ENCODE measurements around the gene NEGR1.
A peak's percentile ranks its signal among the peaks of the same experiment; 100 is the strongest.

The NEGR1 gene

DNA sequence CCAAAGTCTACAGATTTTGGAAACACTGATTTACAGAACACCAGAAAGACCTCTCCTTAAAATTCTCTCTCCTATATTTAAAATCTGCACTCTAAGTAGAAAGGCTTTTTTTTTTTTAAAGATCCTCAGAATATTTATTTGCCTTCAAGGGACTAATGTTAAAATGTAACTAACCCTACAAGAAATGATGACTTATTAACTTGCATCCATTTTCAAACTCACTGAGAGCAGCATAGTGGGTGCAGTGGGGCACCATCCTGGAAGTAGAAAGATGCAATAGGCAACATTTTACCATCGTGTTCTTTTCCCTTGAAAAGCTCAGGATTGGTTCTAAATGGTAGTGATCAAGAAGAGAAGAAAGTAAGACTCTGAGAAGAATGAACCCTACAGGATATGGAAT lies 498.1 kb downstream of the NEGR1 start:
- DNase-seq (ENCODE audit: low read depth, low spot score), result no peak

GRCh38 chr1:71783071-71783470 lies 499.3 kb downstream of the NEGR1 start:
- no peak for DNase-seq (ENCODE audit: low read depth, low spot score)

DNA sequence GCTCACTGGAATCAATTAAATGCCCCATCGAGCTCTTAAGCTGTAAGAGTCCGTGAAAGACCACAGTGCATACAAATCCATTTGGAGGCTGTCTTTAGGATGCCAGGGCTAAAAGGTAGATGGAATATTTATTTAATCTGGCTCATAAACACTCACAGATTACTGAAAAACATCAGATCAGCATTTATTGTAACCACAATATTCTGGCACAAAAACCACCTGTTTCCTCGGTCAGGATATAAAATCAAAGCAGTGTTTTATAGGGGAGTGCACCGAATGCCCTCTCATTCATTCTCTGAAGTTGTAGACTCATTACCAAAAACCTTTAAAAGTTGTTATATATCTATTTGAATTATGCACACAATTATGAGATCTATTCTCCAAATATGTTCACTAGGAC lies 500.9 kb downstream of the NEGR1 start:
- DNase-seq (ENCODE audit: low read depth, low spot score), result no peak

GRCh38 chr1:71780681-71781080 lies 501.7 kb downstream of the NEGR1 start:
- DNase-seq (ENCODE audit: low read depth, low spot score), result no peak

- DNase-seq (ENCODE audit: low read depth, low spot score), result no peak
These were observed 503.4 kb downstream of the NEGR1 start for GRCh38 chr1:71778940-71779339.

DNA sequence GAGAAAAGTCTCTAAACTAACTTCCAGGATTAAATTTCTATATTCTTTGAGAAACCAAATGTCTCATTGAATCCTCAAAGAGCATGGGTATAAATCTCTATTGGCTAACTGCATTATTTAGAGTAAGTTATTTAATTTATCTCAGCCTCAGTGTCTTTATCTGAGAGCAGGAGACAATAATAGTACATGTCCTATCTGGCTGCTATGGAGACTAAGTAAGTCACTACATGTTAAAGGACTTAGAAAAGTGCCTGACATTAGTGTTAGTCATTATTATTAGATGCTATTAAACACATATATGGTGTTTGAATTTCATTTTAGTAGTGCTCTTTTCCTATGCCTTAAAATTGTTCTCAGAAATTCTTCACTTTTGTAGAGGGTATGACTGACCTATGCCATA lies 505.2 kb downstream of the NEGR1 start:
- DNase-seq (ENCODE audit: low read depth, low spot score), result no peak

DNA sequence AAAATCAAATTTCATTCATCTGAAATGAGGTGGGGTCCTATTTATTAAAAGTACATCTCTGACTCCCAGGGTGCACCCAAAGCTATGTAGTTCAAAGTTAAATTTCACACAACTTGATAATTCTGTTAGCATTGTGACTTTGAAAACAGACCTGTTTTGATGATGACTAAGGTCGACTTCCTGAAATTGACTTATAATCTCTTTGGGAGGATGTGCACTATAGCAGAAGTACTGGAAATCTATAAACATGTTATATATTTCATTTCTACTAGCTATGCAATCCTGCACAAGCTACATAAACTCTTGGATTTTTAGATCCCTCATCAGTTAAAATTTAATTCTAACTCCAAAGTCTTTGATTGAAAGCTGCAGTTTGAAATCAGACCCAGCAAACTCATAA lies 507.6 kb downstream of the NEGR1 start:
- no peak for DNase-seq (ENCODE audit: low read depth, low spot score)

DNA sequence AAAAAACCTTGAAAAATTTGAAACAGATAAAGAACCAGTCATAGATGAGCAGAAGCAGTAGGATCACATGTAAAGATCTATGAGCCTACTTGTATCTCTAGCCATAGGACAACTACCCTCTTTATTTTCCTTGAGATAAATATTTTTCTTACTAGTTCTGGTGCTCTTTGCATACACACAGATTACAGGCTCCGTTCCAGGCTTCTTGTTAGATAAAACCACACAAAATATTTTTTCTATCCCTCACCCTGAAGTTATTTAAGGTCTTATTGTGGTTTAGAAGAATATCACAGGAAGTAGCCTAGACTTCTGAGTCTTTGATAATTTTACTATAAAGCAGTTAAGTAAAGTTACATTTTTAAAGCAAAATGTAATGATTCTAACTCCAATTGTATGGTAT lies 512.2 kb downstream of the NEGR1 start:
- DNase-seq (ENCODE audit: low read depth, low spot score), result no peak

DNA sequence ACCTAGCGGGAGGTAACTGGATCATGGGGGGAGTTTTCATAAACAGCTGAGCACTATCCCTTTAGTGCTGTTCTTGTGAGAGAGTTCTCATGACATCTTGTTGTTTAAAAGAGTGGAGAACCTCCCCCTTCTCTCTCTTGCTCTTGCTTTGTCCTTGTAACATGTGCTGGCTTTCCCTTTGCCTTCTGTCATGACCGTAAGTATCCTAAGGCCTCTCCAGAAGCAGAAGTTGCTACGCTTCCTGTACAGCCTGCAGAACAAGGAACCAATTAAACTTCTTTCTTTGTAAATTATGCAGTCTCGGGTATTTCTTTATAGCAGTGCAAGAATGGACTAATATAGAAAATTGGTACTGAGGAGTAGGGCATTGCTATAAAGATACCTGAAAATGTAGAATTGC lies 515.6 kb downstream of the NEGR1 start:
- DNase-seq (ENCODE audit: low read depth, low spot score), result no peak

- no peak for DNase-seq (ENCODE audit: low read depth, low spot score)
These were observed 519.7 kb downstream of the NEGR1 start for GRCh38 chr1:71762514-71763255.

- no peak for DNase-seq (ENCODE audit: low read depth, low spot score)
These were observed 526.9 kb downstream of the NEGR1 start for GRCh38 chr1:71755441-71755840.

DNA sequence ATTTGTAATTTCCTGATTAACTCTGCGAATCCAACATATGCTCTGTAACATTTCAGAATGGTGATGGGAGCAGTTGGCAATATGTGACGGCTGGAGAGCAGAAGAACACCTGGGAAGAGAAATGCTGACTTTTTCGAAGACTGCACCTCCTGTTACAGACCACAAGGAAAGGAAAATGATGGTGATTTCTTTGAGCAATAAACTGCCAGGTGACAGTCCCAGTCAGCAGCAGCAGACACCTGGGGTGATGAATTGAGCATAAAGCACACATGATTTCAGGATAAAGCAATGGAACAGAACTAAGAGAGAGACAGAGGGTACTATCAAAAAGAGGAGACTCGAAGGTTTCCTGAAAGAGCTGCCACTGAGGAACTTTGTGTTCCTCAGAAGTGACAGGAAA lies 528.6 kb downstream of the NEGR1 start:
- DNase-seq (ENCODE audit: low read depth, low spot score), result no peak

- DNase-seq (ENCODE audit: low read depth, low spot score), result no peak
These were observed 537.0 kb downstream of the NEGR1 start for GRCh38 chr1:71745326-71745725.

GRCh38 chr1:71743862-71744261 lies 538.5 kb downstream of the NEGR1 start:
- DNase-seq (ENCODE audit: low read depth, low spot score), result no peak

DNA sequence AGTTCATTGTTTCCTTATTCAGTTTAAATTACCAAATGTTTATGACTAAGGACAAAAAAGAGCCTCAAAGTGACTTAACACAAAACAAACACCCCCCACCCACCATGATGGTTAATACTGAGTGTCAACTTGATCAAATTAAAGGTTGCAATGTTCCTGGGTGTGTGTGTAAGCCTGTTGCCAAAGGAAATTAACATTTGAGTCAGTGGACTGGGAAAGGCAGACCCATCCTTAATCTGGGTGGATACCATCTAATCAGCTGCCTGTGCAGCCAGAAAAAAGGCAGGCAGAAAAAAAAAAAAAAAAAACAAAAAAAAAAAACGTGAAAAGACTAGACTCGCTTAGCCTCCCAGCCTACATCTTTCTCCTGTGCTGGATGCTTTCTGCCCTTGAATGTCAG lies 543.4 kb downstream of the NEGR1 start:
- no peak for DNase-seq (ENCODE audit: low read depth, low spot score)

GRCh38 chr1:71738256-71738655 lies 544.1 kb downstream of the NEGR1 start:
- no peak for DNase-seq (ENCODE audit: low read depth, low spot score)

DNA sequence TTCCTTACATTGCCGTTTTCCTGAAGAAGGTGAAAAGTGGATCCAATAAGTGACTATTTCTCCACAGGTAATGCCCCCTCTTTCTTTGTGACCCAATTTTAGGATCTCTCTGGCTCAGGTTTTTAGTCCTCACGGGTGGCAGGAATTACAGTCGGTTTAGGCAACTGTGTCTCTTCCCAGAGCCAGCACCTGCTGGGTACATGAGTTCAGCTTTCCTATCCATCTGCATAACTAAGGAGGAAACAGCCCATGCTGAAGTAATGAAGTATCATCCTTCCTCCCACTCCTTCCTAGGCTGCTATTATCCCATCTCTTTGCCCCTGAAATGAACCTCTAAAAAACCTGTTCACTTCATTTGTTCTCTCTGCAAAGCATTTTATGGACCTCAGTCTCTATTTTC lies 544.6 kb downstream of the NEGR1 start:
- DNase-seq (ENCODE audit: low read depth, low spot score), result peak; percentile 28

- no peak for DNase-seq (ENCODE audit: low read depth, low spot score)
These were observed 549.2 kb downstream of the NEGR1 start for GRCh38 chr1:71733121-71733520.

- DNase-seq (ENCODE audit: low read depth, low spot score), result no peak
These were observed 560.8 kb downstream of the NEGR1 start for GRCh38 chr1:71721532-71721931.

DNA sequence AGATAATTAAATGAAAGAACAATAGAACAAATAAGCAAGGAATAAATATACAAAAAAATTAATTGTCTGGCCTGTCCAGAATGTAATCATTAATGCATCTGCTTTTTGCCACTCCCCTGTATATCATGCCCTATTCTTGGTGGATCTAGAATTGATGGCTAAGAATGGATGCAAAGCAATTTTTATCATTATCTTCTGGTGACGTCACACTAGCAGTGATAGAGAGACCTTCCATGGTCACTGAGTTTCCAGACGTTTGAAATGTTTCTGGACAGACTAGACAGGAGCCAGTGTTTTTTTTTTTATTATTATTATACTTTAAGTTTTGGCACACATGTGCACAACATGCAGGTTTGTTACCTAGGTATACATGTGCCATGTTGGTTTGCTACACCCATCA lies 563.0 kb downstream of the NEGR1 start:
- no peak for DNase-seq (ENCODE audit: low read depth, low spot score)

DNA sequence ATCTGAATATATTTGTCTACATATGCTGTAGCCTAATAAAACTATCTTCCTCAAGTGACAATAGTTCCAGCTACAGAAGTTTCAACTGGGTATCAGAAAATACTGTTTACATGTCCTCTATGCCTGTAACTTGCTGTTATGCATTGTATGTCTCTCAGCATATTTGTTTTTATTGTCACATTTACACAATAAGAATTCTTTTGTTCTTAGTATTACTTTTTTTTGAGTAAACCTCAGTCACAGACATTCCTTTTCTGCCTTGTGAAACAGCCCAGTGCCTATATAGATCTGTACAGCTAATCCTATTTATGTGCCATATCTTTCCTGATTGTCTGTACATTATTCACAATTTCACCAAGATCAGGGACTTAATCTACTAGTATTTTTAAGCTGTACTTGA lies 565.2 kb downstream of the NEGR1 start:
- no peak for DNase-seq (ENCODE audit: low read depth, low spot score)

DNA sequence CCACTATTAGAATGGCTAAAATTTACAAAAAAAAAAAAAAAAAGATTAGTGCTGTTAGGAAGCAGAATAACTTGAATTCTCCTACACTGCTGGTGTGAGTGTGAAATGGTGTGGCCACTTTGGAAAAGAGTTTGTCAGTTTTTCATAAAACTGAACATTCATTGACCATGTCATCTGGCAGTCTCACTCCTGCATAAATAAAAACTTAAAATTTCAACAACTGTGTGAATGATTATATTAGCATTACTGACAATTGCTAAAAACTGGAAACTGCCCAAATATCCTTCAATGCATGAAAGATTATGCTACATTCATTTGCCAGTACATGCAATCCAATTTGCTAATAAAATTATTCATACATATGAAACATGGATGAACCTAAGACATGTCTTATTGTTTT lies 570.9 kb downstream of the NEGR1 start:
- no peak for DNase-seq (ENCODE audit: low read depth, low spot score)

DNA sequence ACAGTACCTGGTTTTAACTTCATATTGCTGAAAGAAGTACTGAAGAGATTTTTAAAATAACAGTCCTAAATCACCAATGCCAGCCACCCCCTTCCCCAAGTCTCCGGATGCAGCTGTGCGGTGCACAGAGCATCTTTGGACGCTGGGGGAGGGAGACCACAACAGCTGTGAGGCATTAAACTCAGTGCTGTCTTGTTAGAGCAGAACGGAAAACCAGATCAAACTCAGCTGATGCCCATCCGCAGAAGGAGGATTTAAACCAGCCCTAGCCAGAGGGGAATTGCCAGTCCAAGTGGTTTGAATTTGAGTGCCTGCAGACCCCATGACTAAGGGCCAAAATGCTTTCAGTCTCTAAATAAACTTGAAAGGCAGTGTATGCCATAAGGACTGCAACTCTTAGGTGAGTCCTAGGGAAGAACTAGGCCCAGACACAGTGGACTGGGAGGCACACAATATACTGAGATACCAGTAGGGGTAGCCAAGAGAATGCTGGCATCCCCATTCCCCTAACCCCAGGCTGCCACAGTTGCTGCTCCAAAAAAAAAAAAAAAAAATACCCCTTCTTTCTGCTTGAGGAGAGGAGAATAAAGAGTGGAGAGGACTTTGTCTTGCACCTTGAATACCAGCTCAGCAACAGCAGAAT lies 576.2 kb downstream of the NEGR1 start:
- no peak for DNase-seq (ENCODE audit: low read depth, low spot score)

DNA sequence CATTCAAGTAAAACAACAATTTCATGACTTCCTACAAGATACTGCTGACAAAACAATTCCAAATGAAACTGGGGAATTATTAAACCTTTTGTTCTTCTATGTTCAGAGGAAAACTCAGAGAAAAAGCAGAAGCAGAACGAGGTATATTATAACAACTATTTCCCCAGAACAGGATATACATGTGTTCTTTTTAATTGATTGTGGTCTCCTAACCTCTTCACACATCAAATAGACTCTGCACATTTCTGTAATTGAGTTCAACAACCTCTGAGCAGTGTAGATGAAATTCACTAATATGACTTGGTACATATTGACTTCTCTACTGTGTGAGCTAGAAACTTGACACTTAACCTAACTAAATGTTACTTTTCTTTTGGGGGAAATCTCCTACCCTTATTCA lies 584.2 kb downstream of the NEGR1 start:
- DNase-seq (ENCODE audit: low read depth, low spot score), result no peak
